Neutrophil (primary cell): ENCODE results near the gene DENND1B.
"Not testable (repeated sequence)": the region's sequence is repeated elsewhere in the genome, so short reads cannot be mapped to it uniquely, and the experiment has no call there.

Source experiments
- H3K27ac ChIP-seq: fragments of 200-600 bp; sonication (generic); 2 replicates; pipeline ENCODE4 v1.5.1; 2016; ENCODE audit warnings: mild to moderate bottlenecking, moderate library complexity
- H3K27me3 ChIP-seq: fragments of 200-600 bp; sonication (generic); 2 replicates; pipeline ENCODE4 v1.6.0; 2016; ENCODE audit warnings: mild to moderate bottlenecking
- H3K36me3 ChIP-seq: fragments of 200-600 bp; sonication (generic); 2 replicates; pipeline ENCODE4 v1.5.1; 2017
- H3K4me1 ChIP-seq, 2 experiments: fragments of 200-600 bp in 1 of 2; sonication (generic) in 1 of 2; 1 replicate in 1 of 2; 2 replicates in 1 of 2; pipeline versions ENCODE4 v1.5.1 to v1.6.1; 2013 to 2016; ENCODE audit warnings: low read depth in 1 of 2, low read length in 1 of 2, mild to moderate bottlenecking in 1 of 2, moderate library complexity in 1 of 2; ENCODE audit not compliant: control insufficient read depth in 1 of 2, insufficient read depth in 1 of 2
- H3K4me3 ChIP-seq, 2 experiments: fragments of 200-600 bp in 1 of 2; sonication (generic) in 1 of 2; 1 replicate in 1 of 2; 2 replicates in 1 of 2; pipeline ENCODE4 v1.5.1; 2013 to 2016; ENCODE audit warnings: low read depth in 1 of 2, low read length in 1 of 2, mild to moderate bottlenecking in 1 of 2, moderate library complexity in 1 of 2
- H3K9me3 ChIP-seq: fragments of 200-600 bp; sonication (generic); 2 replicates; pipeline ENCODE4 v1.5.1; 2016
- CTCF ChIP-seq: fragments of 200-600 bp; sonication (generic); IDR thresholded peaks from 2 replicates; pipeline ENCODE4 v1.5.1; 2016; ENCODE audit warnings: antibody characterized with exemption

The DENND1B gene

GRCh38 chr1:197725976-197726375 is 49.3 kb downstream of the DENND1B start:
- no peak for TF ChIP-seq CTCF
- H3K27ac ChIP-seq, result no peak overlapping the region
- H3K9me3 ChIP-seq, result no peaks in the 10 kb centered on the region
- no peaks in the 10 kb centered on the region for H3K4me1 ChIP-seq
- H3K27me3 ChIP-seq, result no peaks in the 10 kb centered on the region
- H3K36me3 ChIP-seq, result no peaks in the 10 kb centered on the region
- H3K4me3 ChIP-seq, result no peak overlapping the region

- H3K27me3 ChIP-seq, result no peaks in the 10 kb centered on the region
- no peaks in the 10 kb centered on the region for H3K4me1 ChIP-seq
- no peak for TF ChIP-seq CTCF
- no peaks in the 10 kb centered on the region for H3K9me3 ChIP-seq
- no peak overlapping the region for H3K27ac ChIP-seq
- no peak overlapping the region for H3K4me3 ChIP-seq
- no peaks in the 10 kb centered on the region for H3K36me3 ChIP-seq
Observed at GRCh38 chr1:197725044-197725443, 50.2 kb downstream of the DENND1B start.

GRCh38 chr1:197715806-197716205 is 59.5 kb downstream of the DENND1B start:
- no peak for TF ChIP-seq CTCF
- H3K27ac ChIP-seq, result no peak overlapping the region
- no peaks in the 10 kb centered on the region for H3K27me3 ChIP-seq
- no peak overlapping the region for H3K4me3 ChIP-seq
- H3K4me1 ChIP-seq, result no peaks in the 10 kb centered on the region
- no peaks in the 10 kb centered on the region for H3K9me3 ChIP-seq
- H3K36me3 ChIP-seq, result no peaks in the 10 kb centered on the region

GRCh38 chr1:197706601-197707000 is 68.7 kb downstream of the DENND1B start:
- H3K4me3 ChIP-seq, result no peak overlapping the region
- no peak for TF ChIP-seq CTCF
- H3K36me3 ChIP-seq, result no peaks in the 10 kb centered on the region
- no peaks in the 10 kb centered on the region for H3K9me3 ChIP-seq
- no peaks in the 10 kb centered on the region for H3K4me1 ChIP-seq
- H3K27ac ChIP-seq, result no peak overlapping the region
- no peaks in the 10 kb centered on the region for H3K27me3 ChIP-seq

- Histone ChIP-seq H3K9me3 (no peaks in the 10 kb centered on the region), H3K4me1 (no peaks in the 10 kb centered on the region), H3K4me3 (no peak overlapping the region), H3K27ac (no peak overlapping the region), H3K36me3 (no peaks in the 10 kb centered on the region), H3K27me3 (no peaks in the 10 kb centered on the region)
- TF ChIP-seq CTCF, result no peak
Observed at GRCh38 chr1:197705941-197706340, 69.3 kb downstream of the DENND1B start.

- not testable (repeated sequence) for H3K36me3 ChIP-seq, H3K4me3 ChIP-seq, H3K27me3 ChIP-seq, H3K9me3 ChIP-seq, H3K4me1 ChIP-seq, H3K27ac ChIP-seq
Observed at GRCh38 chr1:197700688-197701087, 74.6 kb downstream of the DENND1B start.
